Activated naive CD8-positive, alpha-beta T cell (primary cell): ENCODE data around the gene WHRN.

ENCODE experiments used
- H3K27ac Mint-ChIP-seq: one replicate; pipeline ENCODE4 v1.8.0; 2021; ENCODE audit warnings: mixed read lengths
- H3K27me3 Mint-ChIP-seq: one replicate; pipeline ENCODE4 v1.8.0; 2021; ENCODE audit warnings: mixed read lengths
- H3K36me3 Mint-ChIP-seq: one replicate; pipeline ENCODE4 v1.8.0; 2021; ENCODE audit warnings: mixed read lengths
- H3K4me1 Mint-ChIP-seq: one replicate; pipeline ENCODE4 v1.8.0; 2021; ENCODE audit warnings: low read depth, mixed read lengths
- H3K4me3 Mint-ChIP-seq: one replicate; pipeline ENCODE4 v1.8.0; 2021; ENCODE audit warnings: mild to moderate bottlenecking, mixed read lengths
- H3K9me3 Mint-ChIP-seq: one replicate; pipeline ENCODE4 v1.8.0; 2021; ENCODE audit warnings: low read depth, mixed read lengths

The WHRN gene

GRCh38 chr9:114382699-114383520 lies 122.4 kb downstream of the WHRN start:
- H3K27ac Mint-ChIP-seq: peak overlapping the region; percentile 100
- peaks cover 16% of the 10 kb centered on the region for H3K36me3 Mint-ChIP-seq
- no peaks in the 10 kb centered on the region for H3K9me3 Mint-ChIP-seq
- no peaks in the 10 kb centered on the region for H3K27me3 Mint-ChIP-seq
- peak overlapping the region; percentile 98 for H3K4me3 Mint-ChIP-seq
- peaks cover 69% of the 10 kb centered on the region for H3K4me1 Mint-ChIP-seq

DNA sequence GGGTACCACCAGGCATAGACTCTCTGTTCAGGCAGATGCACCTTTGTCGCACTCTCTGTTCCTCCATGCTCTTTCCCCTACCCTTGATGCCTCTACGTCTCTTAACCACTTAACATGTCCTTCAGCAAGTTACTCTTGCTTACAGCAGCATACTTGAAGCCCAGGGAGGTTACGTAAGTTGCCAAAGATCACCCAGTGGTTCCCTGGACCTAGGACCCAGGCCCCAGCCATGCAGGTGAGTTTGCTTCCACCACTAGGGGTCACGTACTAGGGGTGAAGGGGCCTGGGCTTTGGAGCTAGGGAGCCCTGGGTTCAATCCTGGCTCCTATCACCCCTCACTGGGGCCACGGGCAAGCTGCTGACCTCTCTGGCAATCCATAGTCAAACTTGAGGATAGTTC lies 126.4 kb downstream of the WHRN start:
- Mint-ChIP-seq H3K27ac (peak overlapping the region; percentile 97), H3K4me1 (peaks cover 87% of the 10 kb centered on the region), H3K9me3 (no peaks in the 10 kb centered on the region), H3K27me3 (no peaks in the 10 kb centered on the region), H3K36me3 (peaks cover 21% of the 10 kb centered on the region), H3K4me3 (peak overlapping the region; percentile 68)

- H3K4me3 Mint-ChIP-seq: peak overlapping the region; percentile 68
- H3K27me3 Mint-ChIP-seq: no peaks in the 10 kb centered on the region
- H3K9me3 Mint-ChIP-seq: no peaks in the 10 kb centered on the region
- H3K27ac Mint-ChIP-seq: peak overlapping the region; percentile 97
- peaks cover 87% of the 10 kb centered on the region for H3K4me1 Mint-ChIP-seq
- H3K36me3 Mint-ChIP-seq: peaks cover 24% of the 10 kb centered on the region
Observed at GRCh38 chr9:114378016-114378415, 127.3 kb downstream of the WHRN start.

- Mint-ChIP-seq H3K4me1 (peaks cover 87% of the 10 kb centered on the region), H3K27me3 (no peaks in the 10 kb centered on the region), H3K9me3 (no peaks in the 10 kb centered on the region), H3K4me3 (no peak overlapping the region), H3K27ac (peak overlapping the region; percentile 97), H3K36me3 (peaks cover 25% of the 10 kb centered on the region)
Observed at GRCh38 chr9:114376586-114377445, 128.5 kb downstream of the WHRN start.

DNA sequence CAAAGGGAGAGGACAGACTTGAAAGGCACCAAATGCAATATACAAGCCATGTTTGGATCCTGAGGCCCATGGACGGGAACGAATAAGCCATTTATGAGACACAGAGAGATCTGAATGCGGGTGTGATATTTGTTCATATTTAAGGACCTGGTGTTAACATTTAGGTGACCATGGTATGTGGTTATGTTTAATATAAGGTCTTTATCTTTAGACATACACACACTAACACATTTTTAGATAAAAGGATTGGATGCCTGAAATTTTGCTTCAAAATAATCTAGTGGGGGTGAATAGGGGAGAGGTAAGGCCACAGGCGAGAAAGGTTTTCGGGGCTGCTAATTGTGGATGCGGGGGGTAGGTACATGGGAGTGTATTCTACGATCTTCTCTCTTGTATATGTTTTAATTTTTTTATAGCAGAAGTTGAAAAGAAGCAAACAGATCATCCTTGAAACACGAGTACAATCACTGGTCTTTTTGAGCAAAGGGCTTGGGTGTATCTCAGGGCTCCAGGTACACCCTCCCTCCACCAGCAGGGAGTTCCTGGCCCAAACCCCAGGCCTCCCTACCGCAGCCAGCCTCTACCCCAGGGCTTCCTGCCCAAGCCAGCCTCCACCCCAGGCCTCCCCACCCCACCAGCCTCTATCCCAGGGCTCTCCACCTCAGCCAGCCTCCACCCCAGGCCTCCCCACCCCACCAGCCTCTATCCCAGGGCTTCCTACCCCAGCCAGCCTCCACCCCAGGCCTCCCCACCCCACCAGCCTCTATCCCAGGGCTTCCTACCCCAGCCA lies 129.7 kb downstream of the WHRN start:
- H3K27ac Mint-ChIP-seq: peak overlapping the region; percentile 93
- H3K36me3 Mint-ChIP-seq: peaks cover 25% of the 10 kb centered on the region
- H3K4me1 Mint-ChIP-seq: peaks cover 92% of the 10 kb centered on the region
- no peaks in the 10 kb centered on the region for H3K9me3 Mint-ChIP-seq
- peak overlapping the region; percentile 70 for H3K4me3 Mint-ChIP-seq
- no peaks in the 10 kb centered on the region for H3K27me3 Mint-ChIP-seq

- H3K9me3 Mint-ChIP-seq: no peaks in the 10 kb centered on the region
- peaks cover 92% of the 10 kb centered on the region for H3K4me1 Mint-ChIP-seq
- peak overlapping the region; percentile 93 for H3K27ac Mint-ChIP-seq
- H3K27me3 Mint-ChIP-seq: no peaks in the 10 kb centered on the region
- peak overlapping the region; percentile 70 for H3K4me3 Mint-ChIP-seq
- peaks cover 21% of the 10 kb centered on the region for H3K36me3 Mint-ChIP-seq
Observed at GRCh38 chr9:114374936-114375335, 130.3 kb downstream of the WHRN start.

- H3K36me3 Mint-ChIP-seq: peaks cover 27% of the 10 kb centered on the region
- no peaks in the 10 kb centered on the region for H3K27me3 Mint-ChIP-seq
- H3K27ac Mint-ChIP-seq: peak overlapping the region; percentile 93
- no peaks in the 10 kb centered on the region for H3K9me3 Mint-ChIP-seq
- H3K4me3 Mint-ChIP-seq: peak overlapping the region; percentile 70
- peaks cover 92% of the 10 kb centered on the region for H3K4me1 Mint-ChIP-seq
Observed at GRCh38 chr9:114373960-114374730, 131.1 kb downstream of the WHRN start.

DNA sequence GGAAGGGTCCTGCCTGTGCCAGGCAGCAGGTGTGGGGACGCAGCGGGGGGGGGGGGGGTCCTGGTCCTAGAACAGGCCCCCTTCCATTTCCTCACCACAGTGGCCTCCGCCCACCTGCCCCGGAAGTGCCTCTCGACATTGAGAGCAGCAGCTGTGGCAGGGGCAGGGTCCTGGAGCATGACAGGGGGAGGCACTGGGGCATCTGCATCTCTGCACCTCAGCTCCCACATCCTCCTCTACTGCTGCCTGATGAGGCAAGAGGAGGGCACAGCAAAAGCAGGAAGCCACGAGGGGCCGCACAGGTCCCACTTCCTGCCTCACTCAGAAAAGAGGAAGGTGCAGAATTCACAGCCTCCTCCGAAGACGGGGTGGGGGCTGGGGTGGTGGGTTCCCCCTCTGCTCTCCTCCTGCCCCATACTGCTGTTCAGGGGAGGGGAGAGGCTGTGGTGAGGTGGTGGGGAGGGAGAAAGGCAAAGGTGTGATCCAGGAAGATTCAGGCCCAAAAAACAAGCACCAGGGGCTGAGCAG lies 132.3 kb downstream of the WHRN start:
- Mint-ChIP-seq H3K4me1 (peaks cover 90% of the 10 kb centered on the region), H3K27ac (peak overlapping the region; percentile 93), H3K36me3 (peaks cover 18% of the 10 kb centered on the region), H3K9me3 (no peaks in the 10 kb centered on the region), H3K4me3 (peak overlapping the region; percentile 74), H3K27me3 (no peaks in the 10 kb centered on the region)

- Mint-ChIP-seq H3K4me3 (peak overlapping the region; percentile 74), H3K27me3 (no peaks in the 10 kb centered on the region), H3K4me1 (peaks cover 90% of the 10 kb centered on the region), H3K36me3 (peaks cover 12% of the 10 kb centered on the region), H3K27ac (peak overlapping the region; percentile 93), H3K9me3 (no peaks in the 10 kb centered on the region)
Observed at GRCh38 chr9:114371973-114372917, 133.0 kb downstream of the WHRN start.

GRCh38 chr9:114371343-114371944 lies 133.8 kb downstream of the WHRN start:
- peak overlapping the region; percentile 93 for H3K27ac Mint-ChIP-seq
- no peaks in the 10 kb centered on the region for H3K9me3 Mint-ChIP-seq
- H3K36me3 Mint-ChIP-seq: peaks cover 16% of the 10 kb centered on the region
- peaks cover 90% of the 10 kb centered on the region for H3K4me1 Mint-ChIP-seq
- H3K27me3 Mint-ChIP-seq: no peaks in the 10 kb centered on the region
- H3K4me3 Mint-ChIP-seq: peak overlapping the region; percentile 74

DNA sequence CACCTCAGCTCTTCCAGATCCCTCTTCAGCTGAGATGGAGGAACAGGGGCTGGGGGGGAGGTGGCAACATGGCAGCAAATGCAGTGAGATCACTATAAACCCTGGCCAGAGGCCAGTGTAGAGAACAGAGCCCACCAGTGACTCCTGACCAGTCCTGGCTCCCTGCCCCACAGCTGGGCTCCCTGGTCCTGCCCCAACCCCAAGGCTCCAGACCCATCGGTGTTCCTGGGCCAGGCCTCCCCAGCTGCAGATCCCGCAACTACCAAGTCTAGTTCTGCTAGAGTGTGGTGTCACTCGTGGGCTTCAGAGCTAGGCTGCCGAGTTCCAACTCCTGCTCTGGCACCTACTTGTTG lies 134.3 kb downstream of the WHRN start:
- Mint-ChIP-seq H3K9me3 (no peaks in the 10 kb centered on the region), H3K4me3 (peak overlapping the region; percentile 56), H3K4me1 (peaks cover 93% of the 10 kb centered on the region), H3K36me3 (peaks cover 19% of the 10 kb centered on the region), H3K27ac (peak overlapping the region; percentile 93), H3K27me3 (no peaks in the 10 kb centered on the region)

DNA sequence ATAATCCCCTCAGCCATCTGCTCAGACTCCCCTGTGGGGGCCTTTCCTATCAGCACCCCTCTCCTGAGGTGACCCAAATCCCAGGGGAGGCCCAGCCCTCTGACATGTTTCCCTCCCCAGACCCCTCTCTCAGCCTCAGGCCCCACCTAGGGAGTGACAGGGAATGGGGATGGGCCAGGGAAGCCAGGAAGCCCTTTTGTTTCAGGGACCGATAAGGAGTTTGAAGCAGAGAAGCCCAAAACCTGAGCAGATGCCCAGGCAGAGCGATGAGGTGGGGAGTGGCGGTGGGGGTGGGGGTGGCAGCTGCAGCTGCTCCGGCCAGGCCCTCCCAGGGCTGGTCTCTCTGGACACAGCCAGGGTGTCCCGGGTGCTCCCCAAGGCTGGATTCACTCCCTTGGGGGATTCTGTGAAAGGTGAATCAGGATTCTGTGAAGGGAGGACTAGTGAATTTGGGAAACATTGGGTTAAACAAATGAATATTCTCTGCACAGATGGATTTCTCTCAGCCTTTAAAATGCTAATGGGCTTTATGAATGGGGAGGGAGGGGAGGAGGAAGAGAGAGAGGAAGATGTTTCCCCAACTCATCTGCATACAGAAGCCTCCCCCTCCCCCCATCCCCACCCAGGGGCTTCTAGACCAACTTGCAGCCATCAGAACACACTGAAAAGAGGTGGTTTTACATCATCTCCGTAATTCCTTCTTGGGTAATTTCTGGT lies 134.9 kb downstream of the WHRN start:
- Mint-ChIP-seq H3K27me3 (no peaks in the 10 kb centered on the region), H3K9me3 (no peaks in the 10 kb centered on the region), H3K4me3 (peak overlapping the region; percentile 54), H3K36me3 (peaks cover 21% of the 10 kb centered on the region), H3K27ac (peak overlapping the region; percentile 93), H3K4me1 (peaks cover 93% of the 10 kb centered on the region)
